IPS DF 4.7 (cell line): ENCODE results near the gene ALK.

Experiments used
- DNase-seq: peaks from one replicate; pipeline ENCODE4 v3.0.0-alpha.2; 2013; ENCODE audit warnings: low spot score; ENCODE audit errors: extremely low read depth

Gene ALK

DNA sequence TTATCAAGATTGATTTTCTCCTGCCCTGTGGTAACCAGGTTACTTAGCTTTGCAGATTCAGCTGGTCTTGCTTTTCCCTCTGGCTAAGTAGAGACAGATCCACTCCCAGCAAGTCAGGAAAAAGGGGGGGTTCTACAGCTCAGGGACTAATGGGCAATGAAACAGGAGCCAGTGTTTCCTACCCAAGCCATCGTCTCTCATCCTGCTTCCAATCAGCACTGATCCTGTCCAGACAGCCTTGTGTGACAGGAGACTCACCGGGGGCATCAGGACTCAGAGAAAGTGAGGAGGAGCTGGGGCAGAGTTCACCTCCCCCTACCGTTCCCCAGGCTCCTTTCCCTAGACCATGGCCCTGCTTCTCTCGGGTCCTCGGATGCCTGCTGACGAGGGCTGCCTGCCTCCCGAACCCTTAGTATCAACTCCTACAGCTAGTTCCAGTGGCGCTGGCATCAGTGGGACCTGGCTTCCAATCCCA is 307.6 kb downstream of the ALK start:
- no peak for DNase-seq

DNA sequence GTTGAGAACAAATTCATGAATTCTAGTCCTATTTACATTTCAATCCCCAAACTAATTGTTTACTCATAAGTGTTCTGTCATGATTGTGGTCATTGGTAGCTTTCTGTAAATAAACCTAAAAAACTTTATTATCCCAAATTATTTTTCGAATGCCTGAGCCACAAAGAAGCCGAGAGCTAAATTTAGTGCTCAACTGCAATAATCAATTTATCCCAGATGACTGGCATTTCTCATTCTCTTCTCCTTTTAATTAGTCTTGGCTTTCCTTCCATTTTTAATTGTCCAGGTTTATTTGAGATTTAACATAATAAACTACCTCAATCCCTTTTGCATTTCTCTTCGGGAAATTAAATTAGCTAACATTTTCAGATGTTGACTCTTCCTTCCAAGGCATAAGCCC is 308.3 kb downstream of the ALK start:
- DNase-seq, result no peak

DNA sequence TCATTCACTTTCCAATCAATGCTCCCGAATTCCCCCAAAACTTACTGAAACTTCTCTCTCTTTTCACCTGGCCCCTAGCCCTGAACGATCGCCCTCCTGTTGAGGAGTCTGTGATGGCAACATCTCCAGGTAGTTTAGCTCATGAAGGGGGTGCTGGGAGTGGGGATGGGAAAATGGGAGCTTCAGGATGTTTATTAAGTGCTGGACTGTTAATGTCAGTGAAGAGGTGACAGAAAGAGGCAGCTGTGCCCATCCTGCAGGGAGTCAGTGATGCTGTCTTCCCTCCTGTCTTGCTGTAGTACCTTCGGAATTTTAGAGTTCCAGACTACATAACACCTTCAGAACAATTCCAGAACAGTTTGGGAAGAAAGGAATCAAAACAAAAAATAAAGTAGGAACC is 308.8 kb downstream of the ALK start:
- no peak for DNase-seq

DNA sequence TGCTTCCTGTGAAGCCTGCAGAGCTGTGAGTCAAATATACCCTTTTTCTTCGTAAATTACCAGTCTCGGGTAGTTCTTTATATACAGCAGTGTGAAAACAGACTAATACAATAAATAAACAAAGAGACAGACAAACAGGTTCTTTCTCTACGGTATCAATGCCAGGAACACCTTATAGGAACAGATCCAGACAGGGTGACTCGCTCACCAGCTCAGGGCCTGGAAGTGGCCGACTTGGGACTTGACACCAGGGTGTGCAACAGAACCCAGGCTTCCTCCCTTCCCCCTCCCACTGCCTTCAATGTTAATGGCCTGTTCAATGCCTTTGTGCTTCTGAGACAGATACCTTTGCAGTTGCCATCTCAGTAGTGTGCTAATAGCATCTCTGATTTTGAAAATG is 309.5 kb downstream of the ALK start:
- no peak for DNase-seq

DNA sequence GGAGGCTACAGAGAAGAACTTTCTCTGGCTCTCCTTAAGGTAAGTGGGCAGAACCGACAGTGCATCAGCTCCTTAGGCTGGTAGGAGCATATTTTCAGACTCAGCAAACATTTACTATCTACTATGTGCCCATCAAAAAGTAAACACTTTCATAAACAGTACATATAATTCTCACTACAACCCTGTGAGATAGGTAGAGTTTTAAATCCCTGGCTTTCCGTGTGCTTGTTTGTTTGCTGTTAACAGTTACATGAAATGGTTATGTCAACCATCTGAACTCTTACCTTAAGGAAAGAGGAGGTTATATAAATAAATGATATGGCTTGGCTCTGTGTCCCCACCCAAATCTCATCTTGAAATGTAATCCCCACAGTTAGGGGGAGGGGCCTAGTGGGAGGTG is 310.1 kb downstream of the ALK start:
- DNase-seq, result no peak

DNA sequence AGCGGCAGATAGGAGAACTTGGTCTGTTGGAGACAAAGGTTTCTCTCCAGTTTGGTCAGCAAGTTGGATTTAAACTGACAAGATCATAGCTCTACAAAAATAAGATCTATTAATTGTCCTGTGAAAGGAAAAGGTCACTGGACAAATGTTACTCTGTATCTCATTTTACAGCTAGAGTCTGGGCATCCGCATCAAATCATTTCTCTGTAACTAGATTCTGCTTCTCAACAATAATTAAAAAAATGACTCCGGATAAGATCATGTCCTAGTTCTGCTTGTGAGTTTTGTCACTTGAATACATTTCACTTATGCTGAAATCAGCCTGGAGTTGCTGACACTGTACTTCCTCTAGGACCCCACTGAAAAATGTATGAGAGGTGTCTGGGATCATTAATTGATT is 310.8 kb downstream of the ALK start:
- DNase-seq, result no peak

DNA sequence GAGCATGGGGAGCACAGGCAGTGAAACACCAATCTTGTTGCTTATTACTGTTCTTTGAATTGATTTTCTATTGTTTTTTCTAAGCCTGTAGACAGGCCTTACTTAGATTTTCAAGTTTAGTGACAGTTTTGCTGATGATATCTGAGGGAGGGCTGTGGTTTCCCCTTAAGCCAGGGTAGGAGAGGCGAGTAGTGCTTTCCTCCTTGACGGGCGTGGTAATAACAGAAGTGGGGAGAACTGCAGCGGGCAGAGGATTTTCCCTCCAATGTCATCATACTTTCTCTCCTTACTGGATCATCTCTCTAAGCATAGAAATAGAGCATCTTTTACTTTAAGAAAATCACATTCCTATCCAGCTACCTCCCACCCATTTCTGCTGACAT is 314.4 kb downstream of the ALK start:
- DNase-seq, result no peak

DNA sequence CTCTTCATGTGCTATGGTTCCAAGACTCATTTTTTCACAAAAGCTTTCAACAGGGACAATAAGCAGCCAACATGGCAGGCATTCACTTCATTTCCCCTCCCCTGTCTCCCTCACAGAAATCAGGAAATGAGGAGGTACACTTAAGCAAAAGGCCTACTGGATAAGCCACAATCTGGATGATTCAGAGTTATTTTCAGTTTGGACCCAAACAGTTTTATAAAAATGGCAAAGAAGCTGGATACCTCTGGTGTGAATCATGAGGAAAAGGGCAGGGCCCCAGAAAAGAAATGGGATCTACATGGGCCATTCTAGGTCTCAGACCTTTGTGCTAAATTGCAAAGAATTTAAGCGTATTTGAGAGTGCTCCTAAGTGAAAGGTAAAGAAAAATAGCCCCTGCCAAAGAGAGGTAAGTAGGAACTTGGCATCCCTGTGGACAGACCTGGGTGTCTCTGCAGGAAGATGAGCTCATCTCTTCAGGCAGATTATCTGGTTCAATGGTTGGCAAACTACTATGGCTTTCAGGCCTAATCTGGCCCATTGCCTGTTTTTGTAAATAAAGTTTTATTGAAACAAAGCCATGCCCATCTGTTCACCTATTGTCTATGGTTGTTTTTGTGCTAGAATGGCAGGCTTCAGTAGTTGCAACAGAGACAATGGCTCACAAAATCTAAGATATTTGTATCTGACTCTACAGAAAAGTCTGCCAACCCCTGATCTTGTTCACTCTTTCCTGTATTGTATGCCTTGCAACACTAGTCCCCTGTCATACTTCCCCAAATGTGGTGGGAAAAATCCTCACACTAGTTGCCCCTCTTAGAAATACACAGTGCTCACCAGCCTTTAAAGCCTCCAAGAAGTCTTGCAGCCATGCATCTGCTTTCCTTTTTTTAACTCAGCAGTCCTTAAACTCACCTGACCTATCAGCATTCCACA is 315.0 kb downstream of the ALK start:
- DNase-seq, result no peak

DNA sequence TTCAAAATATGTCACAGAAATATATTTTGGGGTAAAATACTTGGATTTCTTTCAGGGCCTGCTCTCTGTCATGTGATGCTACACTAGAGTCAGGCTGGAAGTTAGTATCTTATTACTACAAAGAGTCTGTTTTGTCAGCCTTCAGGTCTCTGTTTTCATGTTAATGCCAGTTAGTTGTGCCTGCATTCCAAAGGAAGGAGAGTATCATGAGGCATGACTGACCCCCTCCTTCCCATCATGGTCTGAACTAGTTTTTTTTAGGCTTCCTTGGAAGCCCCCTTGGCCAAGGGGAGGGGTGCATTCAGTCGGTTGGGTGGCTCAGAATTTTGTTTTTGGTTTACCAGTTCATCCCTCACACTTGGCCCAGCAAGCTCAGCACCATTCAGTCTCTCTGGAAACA is 318.0 kb downstream of the ALK start:
- peak; percentile 38 for DNase-seq

DNA sequence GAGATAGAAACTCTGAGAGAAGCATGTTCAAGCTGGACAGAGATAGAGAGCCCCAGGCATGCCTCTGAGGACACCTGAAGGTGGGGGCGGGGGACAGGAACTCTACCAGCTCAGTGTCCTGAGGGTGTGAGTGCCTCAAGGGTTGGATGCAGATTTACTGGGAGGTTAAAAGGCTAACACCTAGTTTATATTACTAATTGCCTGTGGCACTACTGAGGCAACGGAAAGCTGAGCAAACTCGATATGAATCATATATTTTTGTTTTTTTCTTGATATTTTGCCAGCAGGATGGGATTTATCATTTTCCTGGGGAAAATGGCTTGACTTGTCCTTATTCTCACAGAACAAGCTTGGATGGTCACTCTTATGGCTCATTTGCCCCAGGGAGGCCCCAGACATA is 319.5 kb downstream of the ALK start:
- DNase-seq, result no peak

DNA sequence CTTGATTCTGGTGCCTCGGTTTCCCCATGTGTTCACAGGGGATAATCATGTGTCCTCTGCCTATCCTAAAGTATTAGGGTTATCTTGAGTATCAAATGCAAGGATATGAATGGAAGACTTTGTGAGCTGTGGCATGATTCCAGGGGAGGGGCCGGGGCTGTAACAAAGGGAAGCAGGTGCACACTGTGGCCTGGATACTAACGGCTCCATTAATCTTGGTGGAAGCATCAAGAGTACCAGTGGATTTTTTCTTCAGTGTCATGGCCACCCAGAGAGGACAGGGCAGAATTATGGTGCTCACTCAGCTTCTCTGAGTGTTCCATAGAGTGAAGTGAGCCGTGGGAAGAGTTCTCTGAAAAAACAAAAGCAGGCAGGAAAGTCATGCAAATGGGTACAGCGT is 320.1 kb downstream of the ALK start:
- DNase-seq, result no peak

DNA sequence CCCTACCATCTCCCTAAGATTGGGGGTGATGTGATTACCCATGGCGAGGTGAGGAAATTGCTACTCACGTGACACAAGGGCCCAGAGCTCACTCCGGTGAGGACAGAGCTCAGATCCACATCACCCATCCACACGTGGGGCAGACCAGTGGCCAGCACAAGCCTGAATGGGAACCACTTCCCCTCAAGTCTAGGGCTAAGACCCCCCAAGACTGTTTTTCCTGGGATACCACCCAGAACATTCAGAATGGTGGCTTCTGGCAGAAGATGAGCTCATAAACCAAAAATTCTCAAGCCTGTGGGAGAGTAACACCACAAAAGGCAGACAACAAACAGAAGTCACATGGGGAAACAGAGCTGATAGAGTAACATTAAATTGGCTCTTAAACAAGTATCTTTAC is 321.4 kb downstream of the ALK start:
- DNase-seq, result no peak

DNA sequence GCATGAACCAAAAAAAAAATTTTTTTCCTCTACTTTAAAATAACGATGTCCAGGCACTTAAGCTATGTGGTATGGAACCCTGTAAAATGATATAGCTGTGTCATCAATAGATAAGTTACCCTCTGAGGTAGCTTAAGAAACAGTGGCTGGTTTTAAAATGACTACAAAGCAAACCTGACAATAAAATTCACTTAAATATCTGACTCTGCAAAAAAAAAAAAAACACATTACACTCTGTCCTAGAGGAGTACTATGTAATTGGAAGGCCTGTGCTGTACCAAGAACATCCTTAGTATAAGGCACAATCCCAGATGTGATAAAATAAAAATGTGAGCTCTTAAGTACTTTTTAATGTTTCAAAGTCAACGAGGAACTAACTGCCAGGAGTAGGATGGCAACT is 322.4 kb downstream of the ALK start:
- DNase-seq, result no peak

DNA sequence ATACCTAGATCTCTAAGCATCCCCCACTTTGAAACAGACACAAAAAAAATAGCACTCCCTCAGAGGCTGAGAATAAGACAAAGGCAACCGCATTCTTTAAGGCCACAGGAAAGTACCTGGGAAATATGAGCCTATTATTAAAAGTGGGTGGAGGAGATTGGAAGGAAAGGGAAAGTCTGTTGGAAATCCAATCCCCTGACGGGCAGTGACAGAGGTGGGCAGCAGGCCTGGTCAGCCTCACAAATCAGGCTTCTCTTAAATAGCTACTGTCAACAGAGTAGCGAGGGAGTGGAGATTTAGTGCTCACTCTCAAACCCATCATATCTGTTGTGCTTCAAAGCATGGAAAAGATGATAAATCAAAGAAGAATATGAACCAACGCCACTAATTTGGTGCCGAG is 324.4 kb downstream of the ALK start:
- DNase-seq, result no peak

DNA sequence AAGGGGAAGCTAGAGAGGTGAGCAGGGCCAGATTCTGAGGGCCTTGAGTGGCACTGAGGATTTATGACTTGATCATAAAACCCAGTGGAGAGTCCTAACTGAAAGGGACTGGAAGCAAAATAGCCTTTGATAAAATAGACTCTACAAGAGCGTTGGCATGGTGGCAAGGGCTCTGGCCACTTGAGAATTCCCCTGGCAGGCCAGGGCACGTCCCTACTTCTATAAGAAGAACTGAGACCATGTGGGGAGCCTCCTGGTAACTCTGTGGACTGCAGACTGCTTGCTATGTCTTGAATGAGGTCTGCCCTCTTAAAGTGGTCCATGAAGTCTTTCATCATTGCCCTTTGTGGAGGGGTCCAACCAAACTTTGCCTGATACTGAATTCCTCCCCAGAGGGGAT is 324.8 kb downstream of the ALK start:
- no peak for DNase-seq

DNA sequence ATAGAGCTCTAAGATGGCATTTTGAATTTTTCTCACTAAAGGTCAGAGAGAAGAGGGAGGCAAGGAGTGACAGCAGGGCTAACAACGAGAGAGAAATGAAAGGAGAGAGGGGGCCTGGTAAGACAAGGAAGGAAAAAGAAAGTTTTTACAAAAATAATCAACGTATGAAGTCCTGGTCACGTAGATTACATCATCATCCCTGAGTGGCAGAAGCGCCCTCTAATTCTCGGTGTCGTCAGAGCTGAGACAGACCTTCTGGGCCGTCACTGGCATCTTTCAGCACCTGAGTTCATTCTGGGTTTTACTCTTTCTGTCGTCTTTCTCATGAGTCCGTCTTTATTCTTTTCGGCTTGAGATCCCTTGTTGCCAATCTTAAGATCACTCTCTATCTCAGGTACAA is 329.8 kb downstream of the ALK start:
- DNase-seq, result no peak

DNA sequence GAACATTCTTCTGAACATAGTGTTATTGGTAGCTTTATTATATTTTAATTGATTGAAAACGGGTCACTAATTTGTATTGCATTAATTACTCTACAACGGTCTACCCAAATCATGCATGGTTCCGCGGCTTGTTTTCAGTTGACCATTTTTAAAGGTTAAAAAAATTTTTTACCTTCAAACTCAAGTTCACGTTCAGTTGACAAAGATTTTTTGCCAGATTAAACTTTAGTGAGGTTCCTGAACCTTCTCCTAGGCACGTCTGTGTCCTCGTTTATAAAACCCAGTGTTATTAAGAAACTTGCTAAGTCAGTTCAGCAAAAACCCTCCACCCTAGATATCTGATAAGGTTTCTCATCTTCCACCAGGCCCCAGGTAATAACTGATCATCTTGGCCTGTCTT is 331.2 kb downstream of the ALK start:
- DNase-seq, result no peak

DNA sequence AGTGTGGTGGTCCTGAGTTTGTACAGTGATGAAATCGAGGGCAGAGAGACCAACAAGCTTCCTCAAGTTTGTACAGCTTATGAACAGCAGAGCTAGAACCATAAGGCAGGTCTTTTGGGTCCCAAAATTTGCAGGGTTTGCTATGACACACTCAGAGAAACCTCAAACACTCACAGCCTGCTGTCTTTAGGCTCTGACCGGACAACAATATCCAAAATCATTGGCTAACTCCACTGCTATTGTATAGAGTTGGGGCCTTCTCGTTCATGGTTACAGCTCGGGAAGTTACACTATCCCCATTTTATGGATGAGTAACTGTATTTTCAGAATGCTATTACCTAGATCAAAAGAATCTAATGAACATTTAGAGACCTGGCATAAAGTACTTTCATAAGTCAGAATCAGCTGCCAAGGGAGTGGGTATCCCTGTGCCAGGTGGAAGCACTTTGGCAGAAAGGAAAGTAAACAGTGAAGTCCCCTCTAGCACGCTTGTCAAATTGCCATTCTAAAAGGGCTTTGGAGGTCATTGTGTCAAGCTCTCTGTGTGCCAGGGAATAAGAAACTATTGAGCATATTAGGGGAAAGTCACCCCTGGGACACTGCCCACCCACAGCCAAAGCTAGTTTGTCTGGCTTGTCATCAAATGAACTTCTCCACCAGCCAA is 331.8 kb downstream of the ALK start:
- no peak for DNase-seq

DNA sequence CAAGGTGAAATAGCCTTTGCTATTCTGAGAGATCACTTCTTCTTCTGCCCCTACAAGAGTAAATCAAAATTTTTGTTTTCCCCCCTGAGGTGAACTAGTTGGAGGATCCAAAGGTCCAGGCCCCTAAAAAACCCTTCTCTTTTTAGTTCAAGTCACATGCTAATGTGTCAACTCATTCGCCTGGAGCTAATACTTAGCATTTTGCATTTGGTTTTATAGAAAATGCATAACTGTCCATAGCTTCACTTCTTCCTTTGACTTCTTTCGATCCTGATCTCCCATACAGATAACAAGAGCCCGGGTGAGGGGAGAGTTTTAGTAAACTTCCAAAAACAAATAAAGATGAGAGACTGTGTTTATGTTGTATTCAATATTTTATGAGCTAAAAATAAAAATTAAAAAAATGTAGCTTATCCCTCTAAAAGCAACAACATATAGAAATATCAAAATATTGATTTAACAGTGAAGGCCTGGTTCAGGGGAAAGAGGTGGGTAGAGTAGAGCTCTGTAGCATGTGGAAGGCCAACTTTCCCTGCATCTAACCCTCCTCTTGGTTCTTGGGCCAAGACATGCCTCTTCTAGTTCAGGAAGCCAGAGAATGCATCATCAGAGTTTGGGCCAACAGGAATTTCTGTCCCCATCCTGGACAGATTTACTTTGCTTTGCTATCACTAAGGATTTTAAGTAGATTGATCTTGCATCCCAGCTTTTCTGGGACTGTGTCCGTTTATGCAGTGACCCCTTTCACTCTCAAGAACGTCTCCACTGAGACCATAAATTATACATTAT is 333.8 kb downstream of the ALK start:
- no peak for DNase-seq

DNA sequence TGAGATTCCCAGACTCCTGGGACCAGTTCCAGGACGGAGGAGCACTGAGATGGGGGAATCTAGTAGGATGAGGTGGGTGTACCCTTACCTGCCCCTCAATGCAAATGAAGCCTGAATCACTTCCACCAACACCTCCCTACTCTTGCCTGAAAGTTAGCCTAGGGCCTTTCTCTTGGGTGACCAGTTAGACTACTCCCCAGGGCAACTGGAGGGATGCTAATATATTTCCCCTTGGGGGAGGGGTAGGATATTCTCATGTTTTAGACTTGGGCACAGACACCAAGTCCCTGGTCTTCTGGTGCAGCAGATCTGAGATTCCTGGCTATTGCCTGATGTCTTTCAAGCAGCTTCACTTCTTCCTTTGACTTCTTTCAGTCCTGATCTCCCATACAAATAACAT is 334.5 kb downstream of the ALK start:
- DNase-seq, result no peak

DNA sequence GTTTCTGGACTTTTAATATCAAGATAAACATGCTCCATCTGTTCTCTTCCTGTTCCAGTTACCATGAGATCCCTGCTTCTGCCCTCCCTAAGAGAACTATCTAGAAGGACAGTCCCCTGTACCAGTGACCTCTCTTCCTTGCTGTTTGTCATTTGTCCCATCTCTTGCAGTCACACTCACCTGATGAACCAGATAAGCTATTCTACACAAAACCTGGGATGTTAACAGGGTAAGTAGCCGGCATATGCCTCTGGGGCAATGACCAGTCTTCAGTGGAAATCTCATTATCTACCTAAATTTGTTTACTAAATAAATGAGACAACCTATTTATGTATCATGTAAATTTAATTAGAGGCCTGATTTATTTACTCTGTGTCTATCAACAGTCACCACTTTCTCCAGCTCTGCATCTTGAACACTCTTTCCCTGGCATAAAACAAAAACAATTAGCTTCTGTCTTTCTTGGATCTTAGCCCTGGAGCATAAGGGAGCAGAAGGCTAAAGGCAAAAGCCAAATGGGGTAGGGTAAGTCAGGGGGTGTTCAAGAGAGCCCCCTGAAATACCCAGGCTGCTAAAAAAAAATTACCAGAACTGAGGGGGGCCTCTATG is 337.7 kb downstream of the ALK start:
- DNase-seq, result no peak

DNA sequence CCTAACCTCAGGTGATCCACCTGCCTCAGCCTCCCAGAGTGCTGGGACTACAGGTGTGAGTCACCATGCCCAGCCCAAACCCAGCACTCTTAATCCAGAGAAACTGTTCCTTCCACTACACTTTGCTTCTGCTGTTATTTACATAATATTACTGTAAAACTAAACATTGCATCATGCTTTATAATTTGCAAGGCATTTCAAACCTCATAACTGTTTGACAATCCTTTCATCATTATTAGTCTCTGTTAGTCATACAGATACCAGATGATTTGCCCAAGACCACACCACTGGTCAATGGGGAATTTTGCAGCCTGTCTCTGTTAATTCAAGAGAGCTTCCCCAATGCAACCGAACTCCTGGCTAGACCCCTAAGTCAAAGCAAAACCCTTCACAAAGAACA is 338.3 kb downstream of the ALK start:
- no peak for DNase-seq
